VCaP (cell line): ENCODE data around the gene IDH3B.

Source experiments
- H3K27ac ChIP-seq: fragments of 450-650 bp; 2 replicates; pipeline ENCODE4 v1.5.1; 2017
- TF ChIP-seq, protein P1 (sequence below): fragments of 450-650 bp; conservative IDR thresholded peaks from 2 replicates; pipeline ENCODE4 v1.5.1; 2017; ENCODE audit warnings: mild to moderate bottlenecking, moderate library complexity

The IDH3B gene

DNA sequence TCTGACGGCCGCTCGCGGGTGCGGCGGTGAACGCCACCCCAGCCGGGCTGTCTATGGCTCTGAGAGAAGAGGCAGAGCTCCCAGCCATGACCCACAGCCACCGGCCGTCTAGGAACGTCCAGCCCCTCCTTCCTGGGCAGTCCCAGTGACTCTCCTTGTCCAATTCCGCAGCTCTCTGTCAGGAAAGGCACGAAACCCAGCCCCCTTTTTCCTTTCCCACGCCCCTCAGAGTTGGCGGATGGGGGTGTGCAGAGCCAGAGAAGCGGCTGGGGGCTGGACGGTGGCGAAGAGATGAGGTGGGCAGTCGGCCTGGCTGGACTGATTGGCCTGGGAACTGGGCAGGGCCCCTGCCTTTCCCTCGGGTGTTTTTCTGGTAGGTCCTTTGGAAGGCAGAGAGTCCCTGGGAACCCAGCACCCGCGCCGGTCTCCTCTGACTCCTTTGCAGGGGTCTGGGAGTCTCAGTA, 30.0 kb upstream of the IDH3B start:
- peak overlapping the region; percentile 62 for H3K27ac ChIP-seq
- TF ChIP-seq, protein P1, sequence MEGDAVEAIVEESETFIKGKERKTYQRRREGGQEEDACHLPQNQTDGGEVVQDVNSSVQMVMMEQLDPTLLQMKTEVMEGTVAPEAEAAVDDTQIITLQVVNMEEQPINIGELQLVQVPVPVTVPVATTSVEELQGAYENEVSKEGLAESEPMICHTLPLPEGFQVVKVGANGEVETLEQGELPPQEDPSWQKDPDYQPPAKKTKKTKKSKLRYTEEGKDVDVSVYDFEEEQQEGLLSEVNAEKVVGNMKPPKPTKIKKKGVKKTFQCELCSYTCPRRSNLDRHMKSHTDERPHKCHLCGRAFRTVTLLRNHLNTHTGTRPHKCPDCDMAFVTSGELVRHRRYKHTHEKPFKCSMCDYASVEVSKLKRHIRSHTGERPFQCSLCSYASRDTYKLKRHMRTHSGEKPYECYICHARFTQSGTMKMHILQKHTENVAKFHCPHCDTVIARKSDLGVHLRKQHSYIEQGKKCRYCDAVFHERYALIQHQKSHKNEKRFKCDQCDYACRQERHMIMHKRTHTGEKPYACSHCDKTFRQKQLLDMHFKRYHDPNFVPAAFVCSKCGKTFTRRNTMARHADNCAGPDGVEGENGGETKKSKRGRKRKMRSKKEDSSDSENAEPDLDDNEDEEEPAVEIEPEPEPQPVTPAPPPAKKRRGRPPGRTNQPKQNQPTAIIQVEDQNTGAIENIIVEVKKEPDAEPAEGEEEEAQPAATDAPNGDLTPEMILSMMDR, result no peak

DNA sequence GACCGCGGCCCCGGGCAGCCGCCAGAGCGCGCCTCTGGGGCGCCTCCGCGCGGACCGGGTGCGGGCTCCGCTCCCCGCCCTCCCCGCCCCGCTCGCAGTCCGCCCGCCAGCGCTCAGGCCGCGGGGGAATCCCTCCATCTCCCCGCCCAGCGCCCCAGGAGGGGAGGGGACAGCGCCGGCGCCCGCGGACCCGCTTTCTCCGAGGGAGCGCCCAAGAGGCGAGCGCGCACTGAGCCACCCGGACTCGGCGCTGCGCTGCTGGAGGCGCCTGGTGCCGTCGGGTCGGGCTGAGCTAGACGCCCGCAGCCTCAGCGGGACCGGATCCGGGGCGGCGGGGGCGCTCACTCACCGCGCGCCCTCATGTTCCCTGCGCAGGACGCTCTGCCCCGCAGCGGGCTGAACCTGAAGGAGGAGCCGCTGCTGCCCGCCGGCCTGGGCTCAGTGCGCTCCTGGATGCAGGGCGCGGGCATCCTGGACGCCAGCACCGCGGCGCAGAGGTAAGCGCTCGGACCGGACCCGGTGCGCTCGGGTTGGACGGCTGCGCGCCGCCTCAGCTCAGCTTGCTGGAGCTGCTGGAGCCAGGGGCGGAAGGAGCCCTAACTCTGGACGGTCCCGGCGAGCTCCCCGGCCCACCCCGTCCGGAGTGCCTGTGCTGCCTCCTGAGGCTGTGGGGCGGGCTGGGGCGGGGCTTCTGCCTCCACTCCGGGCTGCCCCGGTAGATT, 29.4 kb upstream of the IDH3B start:
- TF ChIP-seq, protein P1, result no peak
- peak overlapping the region; percentile 62 for H3K27ac ChIP-seq

DNA sequence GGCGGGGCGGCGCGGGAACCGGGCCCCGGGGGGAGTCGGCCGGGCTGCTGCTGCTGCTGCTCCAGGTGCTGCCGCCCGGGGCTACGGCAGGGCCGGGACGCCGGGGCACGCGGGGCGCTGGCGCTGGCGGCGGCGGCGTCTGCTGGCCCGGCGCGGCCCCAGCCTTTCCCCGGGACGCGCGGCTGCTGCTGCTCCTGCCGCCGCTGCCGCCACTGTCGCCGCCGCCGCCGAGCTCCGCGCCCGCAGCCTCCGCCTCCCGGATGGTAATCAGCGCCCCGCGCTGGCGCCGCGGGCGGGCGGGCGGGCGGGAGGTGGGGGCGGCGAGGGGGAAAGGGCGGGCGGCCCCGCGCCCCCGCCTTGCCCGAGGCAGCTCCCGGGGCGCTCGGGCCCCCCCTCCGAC, 28.9 kb upstream of the IDH3B start:
- TF ChIP-seq, protein P1, result no peak
- H3K27ac ChIP-seq, result peak overlapping the region; percentile 62

DNA sequence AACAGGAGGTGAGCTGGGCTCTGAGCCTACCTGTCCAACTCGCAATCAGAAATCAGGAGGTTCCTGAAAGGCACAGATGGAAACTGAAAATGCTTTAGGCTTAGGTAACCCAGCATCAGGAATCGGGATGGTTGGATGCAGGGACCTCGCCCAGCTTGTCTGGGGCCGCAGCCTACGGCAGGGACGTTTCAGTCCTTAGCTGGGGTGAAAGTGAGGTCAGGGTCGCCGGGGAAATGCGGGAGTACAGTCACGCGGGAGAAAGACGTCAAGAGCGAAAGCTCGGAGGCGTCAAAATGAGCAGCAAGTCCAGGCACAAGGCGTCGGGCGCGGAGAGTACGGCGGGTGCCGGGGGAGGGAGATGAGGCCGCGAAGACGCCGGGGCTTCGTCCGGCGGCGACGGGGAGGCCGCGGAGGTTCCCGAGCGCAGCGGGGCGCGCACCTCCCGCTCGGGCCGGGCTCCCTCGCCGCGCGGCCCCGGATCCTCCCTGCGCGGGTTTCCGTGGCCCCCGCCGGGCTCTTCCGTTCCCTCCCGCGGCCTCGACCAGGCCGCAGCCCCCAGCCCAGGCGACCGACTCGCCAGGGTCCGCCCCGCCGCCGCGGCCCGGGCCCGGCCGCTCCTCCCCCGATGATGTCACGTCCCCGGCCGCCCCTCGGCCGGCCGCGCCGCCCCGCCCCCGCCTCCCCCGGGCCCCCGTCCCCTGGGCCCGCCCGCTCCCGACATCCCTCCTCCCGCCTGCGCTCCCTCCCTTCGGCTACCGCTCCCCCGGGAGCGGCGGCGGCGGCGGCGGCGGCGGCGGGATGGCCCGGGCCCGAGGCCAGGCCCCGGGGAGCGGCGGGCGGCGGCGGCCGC, 28.2 kb upstream of the IDH3B start, which contains the start of gene EBF4:
EBF4 (plus strand) TSS at position 745 of the 850 bp plus-strand sequence. CDS start 866 bp downstream, outside the sequence.
- TF ChIP-seq, protein P1, result no peak
- H3K27ac ChIP-seq, result peak within 1 kb of the TSS; percentile 62

DNA sequence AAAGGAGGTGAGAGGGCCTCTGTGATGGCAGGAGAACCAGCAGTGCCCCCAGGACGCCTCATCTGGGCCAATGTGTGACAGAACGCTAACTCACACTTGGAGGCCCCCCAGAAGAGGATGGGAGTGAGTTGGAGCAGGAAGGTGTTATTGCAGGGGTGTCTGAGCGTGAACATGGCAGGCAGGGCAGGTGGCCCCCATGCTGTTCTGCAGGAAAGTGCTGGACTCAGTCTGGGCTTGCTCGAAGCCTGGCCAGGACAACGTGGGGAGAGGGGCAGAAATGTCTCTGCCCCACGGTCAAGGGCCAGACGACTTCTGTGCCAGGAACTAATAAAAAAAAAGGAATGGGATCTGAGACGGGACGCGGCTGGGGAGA, 27.6 kb upstream of the IDH3B start:
- peak overlapping the region; percentile 62; the same call in 1 of the 2 replicates for H3K27ac ChIP-seq
- TF ChIP-seq, protein P1, result no peak

DNA sequence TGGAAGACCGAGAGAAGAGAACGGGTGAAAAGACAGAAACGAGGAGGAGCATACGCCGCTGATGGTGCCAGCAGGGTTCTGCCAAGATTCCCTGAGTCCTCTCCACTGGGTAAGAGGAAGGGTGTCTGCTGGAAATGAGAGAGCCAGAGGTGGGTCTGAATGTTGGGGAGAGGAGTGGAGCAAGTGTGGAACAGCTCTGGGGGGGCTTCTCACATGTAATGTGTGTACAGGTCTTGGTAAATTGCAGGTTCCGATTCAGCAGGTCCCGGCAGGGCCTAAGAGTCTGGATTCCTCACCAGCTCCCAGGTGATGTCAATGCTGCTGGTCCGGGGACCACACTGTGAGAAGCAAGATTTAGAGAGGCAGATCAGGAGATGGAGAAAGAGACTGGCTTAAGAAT, 27.1 kb upstream of the IDH3B start:
- no peak overlapping the region for H3K27ac ChIP-seq
- TF ChIP-seq, protein P1, result no peak

DNA sequence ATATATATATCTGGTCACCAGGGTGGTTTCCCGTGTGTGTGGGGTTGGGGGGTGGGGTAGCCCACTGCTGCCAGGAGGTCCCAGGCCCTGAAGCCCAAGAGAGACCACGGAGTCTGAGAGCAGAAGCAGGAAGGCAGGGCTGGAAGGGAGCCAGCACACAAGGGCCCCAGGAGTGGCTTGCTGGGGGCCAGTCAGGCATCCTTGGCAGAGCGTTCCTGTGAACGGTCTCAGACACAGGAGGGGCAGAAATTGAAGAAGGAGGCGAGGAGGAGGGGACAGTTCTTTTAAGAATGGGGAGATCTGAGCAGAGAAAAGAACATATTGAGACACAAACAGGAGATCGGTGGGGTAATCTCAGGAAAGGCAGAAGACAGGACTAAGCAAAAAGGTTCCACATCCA, 26.7 kb upstream of the IDH3B start:
- no peak overlapping the region for H3K27ac ChIP-seq
- TF ChIP-seq, protein P1, result no peak
